ENCODE results near the gene AFG1L. TPM values are rescaled to one million over a fixed set of nuclear protein-coding genes. Genes with fewer than 3 reads are reported as not detected.

AFG1L gene
- total and polyA plus RNA-seq, 11 donors: 1.9 to 16.6 (median 10.9) TPM

DNA sequence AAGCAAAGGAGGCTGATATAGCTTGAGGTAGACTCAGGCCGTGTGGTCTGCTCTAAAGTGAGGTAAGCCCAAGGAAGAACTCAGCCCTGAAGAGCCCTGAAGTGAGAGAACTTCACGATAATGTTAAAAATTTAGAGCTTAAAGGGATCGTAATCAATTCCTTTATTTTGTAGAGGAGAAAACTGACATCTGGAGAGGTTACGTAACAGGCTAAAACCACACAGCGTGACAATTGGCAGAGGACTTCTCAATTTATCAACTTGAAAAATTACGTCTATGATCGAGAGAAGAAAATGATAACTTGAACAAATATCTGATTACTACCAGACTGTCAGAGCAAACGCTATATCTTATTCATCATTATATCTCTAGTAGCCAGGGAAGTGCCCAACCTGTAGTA lies 144.1 kb downstream of the AFG1L start:
- Histone ChIP-seq H3K4me3 (no peak overlapping the region), H3K36me3 (no peaks in the 10 kb centered on the region), H3K27me3 (no peaks in the 10 kb centered on the region), H3K9me3 (no peaks in the 10 kb centered on the region), H3K4me1 (peaks cover 0 to 6% (median 0%) of the 10 kb centered on the region in 12 donors), H3K27ac (no peak overlapping the region)
- no peak for ATAC-seq
- intact Hi-C loops (cut with DNase I): no loop called here
- TF ChIP-seq, protein P1, sequence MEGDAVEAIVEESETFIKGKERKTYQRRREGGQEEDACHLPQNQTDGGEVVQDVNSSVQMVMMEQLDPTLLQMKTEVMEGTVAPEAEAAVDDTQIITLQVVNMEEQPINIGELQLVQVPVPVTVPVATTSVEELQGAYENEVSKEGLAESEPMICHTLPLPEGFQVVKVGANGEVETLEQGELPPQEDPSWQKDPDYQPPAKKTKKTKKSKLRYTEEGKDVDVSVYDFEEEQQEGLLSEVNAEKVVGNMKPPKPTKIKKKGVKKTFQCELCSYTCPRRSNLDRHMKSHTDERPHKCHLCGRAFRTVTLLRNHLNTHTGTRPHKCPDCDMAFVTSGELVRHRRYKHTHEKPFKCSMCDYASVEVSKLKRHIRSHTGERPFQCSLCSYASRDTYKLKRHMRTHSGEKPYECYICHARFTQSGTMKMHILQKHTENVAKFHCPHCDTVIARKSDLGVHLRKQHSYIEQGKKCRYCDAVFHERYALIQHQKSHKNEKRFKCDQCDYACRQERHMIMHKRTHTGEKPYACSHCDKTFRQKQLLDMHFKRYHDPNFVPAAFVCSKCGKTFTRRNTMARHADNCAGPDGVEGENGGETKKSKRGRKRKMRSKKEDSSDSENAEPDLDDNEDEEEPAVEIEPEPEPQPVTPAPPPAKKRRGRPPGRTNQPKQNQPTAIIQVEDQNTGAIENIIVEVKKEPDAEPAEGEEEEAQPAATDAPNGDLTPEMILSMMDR (IDR thresholded peaks at IDR 0.05): no peak
- no peak for TF ChIP-seq POLR2A (IDR thresholded peaks at IDR 0.05)
- no peak for DNase-seq
- 71 to 83% (median 80%) methylated on average over 8 of the region's 8 CpGs for WGBS, 4 donors

DNA sequence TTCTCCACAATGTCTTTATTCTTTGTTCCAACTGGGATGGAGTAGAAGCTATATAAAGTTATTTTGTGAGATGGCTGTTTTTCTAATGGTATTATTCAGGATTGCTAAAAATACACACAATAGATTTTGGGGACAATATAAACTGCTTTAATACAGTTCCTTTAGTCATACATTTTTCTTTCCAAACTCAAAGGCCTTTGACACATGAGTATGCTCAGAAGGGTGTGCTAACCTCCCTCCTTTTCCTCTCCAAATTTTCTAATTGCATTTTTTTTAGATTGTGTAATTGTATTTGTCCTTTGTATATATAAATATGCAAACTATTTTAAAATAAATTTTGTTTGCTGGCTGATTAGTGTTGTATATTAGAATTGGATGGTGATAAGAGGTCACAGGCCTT lies 146.3 kb downstream of the AFG1L start:
- Histone ChIP-seq H3K9me3 (no peaks in the 10 kb centered on the region), H3K27ac (peak overlapping the region in 1 of 12 donors; percentile 8), H3K36me3 (no peaks in the 10 kb centered on the region), H3K4me3 (no peak overlapping the region), H3K27me3 (no peaks in the 10 kb centered on the region), H3K4me1 (peaks cover 0 to 6% (median 0%) of the 10 kb centered on the region in 12 donors)
- intact Hi-C loops (cut with DNase I): no loop called here
- ATAC-seq (no peak), DNase-seq (no peak)
- TF ChIP-seq, protein P1 (IDR thresholded peaks at IDR 0.05): no peak
- no peak for TF ChIP-seq POLR2A (IDR thresholded peaks at IDR 0.05)

DNA sequence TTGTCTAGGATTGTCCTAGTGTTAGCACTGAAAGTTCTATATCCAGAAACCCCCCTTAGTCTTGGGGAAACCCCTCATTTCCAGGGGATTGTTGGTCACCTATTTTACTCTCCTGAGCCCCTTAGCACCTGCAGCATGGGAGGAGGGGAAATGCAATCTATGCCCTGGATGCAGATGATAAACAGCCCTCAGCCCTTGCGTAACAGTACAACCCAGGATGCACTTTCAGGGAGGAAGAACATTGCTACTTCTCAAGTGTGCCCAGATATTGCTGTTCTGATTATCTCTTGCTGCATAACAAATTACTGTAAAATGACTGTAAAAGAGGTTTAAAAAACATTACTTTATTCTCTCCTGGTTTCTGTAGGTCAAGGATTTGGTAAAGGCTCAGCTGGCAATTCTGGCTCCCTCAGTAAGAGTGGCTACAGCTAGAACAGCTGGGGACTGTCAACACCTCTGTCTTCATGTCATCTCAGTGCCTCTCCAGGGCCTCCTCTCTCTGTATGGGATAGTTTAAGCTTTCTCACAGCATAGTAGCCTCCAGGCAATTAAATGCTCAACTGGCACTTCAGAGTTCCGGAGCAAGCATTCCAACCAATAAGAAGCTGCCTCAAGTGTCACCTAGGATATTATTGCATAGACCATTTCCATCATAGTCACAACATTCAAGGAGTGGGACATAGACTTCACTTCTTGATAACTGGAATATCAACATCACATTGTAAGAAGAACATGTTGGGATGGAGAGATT lies 148.1 kb downstream of the AFG1L start:
- whole genome bisulfite sequencing, 4 donors: 83 to 90% (median 88%) methylated on average over 2 of the region's 2 CpGs
- TF ChIP-seq POLR2A (IDR thresholded peaks at IDR 0.05): no peak
- TF ChIP-seq, protein P1 (IDR thresholded peaks at IDR 0.05): no peak
- Histone ChIP-seq H3K27me3 (no peaks in the 10 kb centered on the region), H3K27ac (no peak overlapping the region), H3K9me3 (no peaks in the 10 kb centered on the region), H3K36me3 (no peaks in the 10 kb centered on the region), H3K4me3 (no peak overlapping the region), H3K4me1 (peaks cover 0 to 6% (median 0%) of the 10 kb centered on the region in 12 donors)
- DNase-seq (no peak), ATAC-seq (no peak)
- intact Hi-C loops (cut with DNase I): no loop called here

DNA sequence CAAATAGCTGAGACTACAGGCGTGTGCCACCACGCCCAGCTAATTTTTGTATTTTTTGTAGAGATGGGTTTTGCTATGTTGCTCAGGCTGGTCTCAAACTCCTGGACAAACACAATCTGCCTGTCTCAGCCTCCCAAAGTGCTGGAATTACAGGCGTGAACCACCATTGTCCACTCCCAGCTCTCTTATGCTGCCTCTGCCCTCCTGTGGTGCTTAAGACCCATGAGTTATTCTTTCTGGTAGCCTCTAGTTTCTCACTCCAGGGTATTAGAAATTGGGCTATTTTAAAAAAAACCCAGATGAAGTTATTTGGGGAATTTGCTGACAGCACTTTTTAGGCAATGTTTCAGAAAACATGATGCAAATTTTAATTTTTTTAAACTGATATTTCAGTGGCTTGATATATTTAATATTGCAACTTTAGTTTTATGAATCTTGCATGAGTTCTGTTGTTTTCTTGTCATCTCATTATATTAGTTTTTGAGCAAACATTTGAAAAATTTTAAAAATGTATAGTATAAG lies 151.8 kb downstream of the AFG1L start:
- no peak overlapping the region for H3K4me3 ChIP-seq
- WGBS, 4 donors: 90 to 97% (median 95%) methylated on average over 3 of the region's 3 CpGs
- intact Hi-C loops (cut with DNase I): no loop called here
- no peaks in the 10 kb centered on the region for H3K36me3 ChIP-seq
- H3K27ac ChIP-seq: no peak overlapping the region
- H3K9me3 ChIP-seq: no peaks in the 10 kb centered on the region
- TF ChIP-seq POLR2A (IDR thresholded peaks at IDR 0.05): no peak
- TF ChIP-seq, protein P1 (IDR thresholded peaks at IDR 0.05): no peak
- no peak for DNase-seq
- peaks cover 0 to 9% (median 0%) of the 10 kb centered on the region in 12 donors for H3K4me1 ChIP-seq
- ATAC-seq: no peak
- H3K27me3 ChIP-seq: no peaks in the 10 kb centered on the region

All from heart left ventricle (tissue), 16 donors.